Loucy (cell line): ENCODE data around the gene MSMB.
A peak's percentile ranks its signal among the peaks of the same experiment; 100 is the strongest.

Source experiments
- H2AFZ ChIP-seq: fragments of 200-600 bp; sonication (generic); 2 replicates; pipeline ENCODE4 v1.6.0; 2016; ENCODE audit warnings: antibody characterized with exemption, mild to moderate bottlenecking, low read length, moderate library complexity
- H3F3A ChIP-seq: fragments of 200-600 bp; 2 replicates; pipeline ENCODE4 v1.6.0; 2016; ENCODE audit warnings: antibody characterized with exemption, low read depth, mild to moderate bottlenecking
- H3K27me3 ChIP-seq: fragments of 200-600 bp; sonication (generic); 2 replicates; pipeline ENCODE4 v1.6.1; 2014; ENCODE audit warnings: low read length, mild to moderate bottlenecking; ENCODE audit not compliant: insufficient read depth, poor library complexity, severe bottlenecking
- H3K36me3 ChIP-seq: fragments of 200-600 bp; sonication (generic); 2 replicates; pipeline ENCODE4 v1.6.1; 2016; ENCODE audit warnings: low read length; ENCODE audit not compliant: insufficient read depth
- H3K4me1 ChIP-seq: fragments of 200-600 bp; sonication (generic); 2 replicates; pipeline ENCODE4 v1.5.1; 2014; ENCODE audit warnings: low read length, mild to moderate bottlenecking; ENCODE audit not compliant: insufficient read depth, poor library complexity, severe bottlenecking
- H3K4me2 ChIP-seq: fragments of 200-600 bp; sonication (generic); 2 replicates; pipeline ENCODE4 v1.6.0; 2014; ENCODE audit warnings: antibody characterized with exemption, low read length, low read depth, mild to moderate bottlenecking; ENCODE audit not compliant: poor library complexity, severe bottlenecking
- H3K4me3 ChIP-seq: fragments of 200-600 bp; sonication (generic); 2 replicates; pipeline ENCODE4 v1.5.1; 2014; ENCODE audit warnings: low read length, mild to moderate bottlenecking, mixed read lengths; ENCODE audit not compliant: poor library complexity, severe bottlenecking
- H3K79me2 ChIP-seq: fragments of 200-600 bp; sonication (generic); 2 replicates; pipeline ENCODE4 v1.6.1; 2014; ENCODE audit warnings: low read length; ENCODE audit not compliant: insufficient read depth
- H3K9ac ChIP-seq: fragments of 200-600 bp; sonication (generic); 2 replicates; pipeline ENCODE4 v1.6.0; 2014; ENCODE audit warnings: mild to moderate bottlenecking, low read depth, low read length, moderate library complexity; ENCODE audit not compliant: poor library complexity, severe bottlenecking
- H3K9me2 ChIP-seq: fragments of 200-600 bp; sonication (generic); replicated peaks from 2 replicates; pipeline ENCODE4 v1.6.1; 2016; ENCODE audit warnings: low read depth, low read length, mixed read lengths
- H3K9me3 ChIP-seq: fragments of 200-600 bp; sonication (generic); 2 replicates; pipeline ENCODE4 v1.6.1; 2014; ENCODE audit warnings: mild to moderate bottlenecking, antibody characterized with exemption, low read length, low read depth; ENCODE audit not compliant: insufficient read depth
- H4K20me1 ChIP-seq: fragments of 200-600 bp; sonication (generic); 2 replicates; pipeline ENCODE4 v1.6.0; 2014; ENCODE audit warnings: antibody characterized with exemption, low read length, mild to moderate bottlenecking; ENCODE audit not compliant: insufficient read depth, poor library complexity, severe bottlenecking
- CTCF ChIP-seq: fragments of 200-600 bp; sonication (generic); conservative IDR thresholded peaks from 2 replicates; pipeline ENCODE4 v1.5.1; 2014; ENCODE audit warnings: mild to moderate bottlenecking, antibody characterized with exemption, low read length
- EZH2phosphoT487 ChIP-seq: fragments of 200-600 bp; IDR thresholded peaks from 2 replicates; pipeline ENCODE4 v1.6.1; 2018; ENCODE audit warnings: antibody characterized with exemption, mild to moderate bottlenecking, moderate library complexity, borderline replicate concordance

The MSMB gene

GRCh38 chr10:46092524-46093081 is 46.5 kb upstream of the MSMB start:
- peaks cover 15% of the 10 kb centered on the region for H3K79me2 ChIP-seq
- H3K4me3 ChIP-seq, result peak overlapping the region; percentile 68
- peaks cover 82% of the 10 kb centered on the region for H3K4me1 ChIP-seq
- H3K27me3 ChIP-seq, result no peaks in the 10 kb centered on the region
- H4K20me1 ChIP-seq, result no peaks in the 10 kb centered on the region
- no peak overlapping the region; the same call in 1 of the 2 replicates for H2AFZ ChIP-seq
- H3F3A ChIP-seq, result no peaks in the 10 kb centered on the region; the same call in 1 of the 2 replicates
- H3K9me2 ChIP-seq, result no peaks in the 10 kb centered on the region
- H3K9me3 ChIP-seq, result no peaks in the 10 kb centered on the region
- H3K36me3 ChIP-seq, result no peaks in the 10 kb centered on the region
- peak overlapping the region; percentile 79 for H3K4me2 ChIP-seq
- H3K9ac ChIP-seq, result peak overlapping the region; percentile 79
- TF ChIP-seq EZH2phosphoT487 (no peak), CTCF (no peak)

GRCh38 chr10:46091828-46092523 is 45.9 kb upstream of the MSMB start:
- Histone ChIP-seq H3K4me1 (peaks cover 76% of the 10 kb centered on the region), H3K4me3 (peak overlapping the region; percentile 59), H3K9ac (peak overlapping the region; percentile 79), H3K36me3 (no peaks in the 10 kb centered on the region), H3K4me2 (peak overlapping the region; percentile 79), H3F3A (no peaks in the 10 kb centered on the region; the same call in 1 of the 2 replicates), H2AFZ (no peak overlapping the region; the same call in 1 of the 2 replicates), H3K9me3 (no peaks in the 10 kb centered on the region), H3K27me3 (no peaks in the 10 kb centered on the region), H3K9me2 (no peaks in the 10 kb centered on the region), H3K79me2 (peaks cover 15% of the 10 kb centered on the region), H4K20me1 (no peaks in the 10 kb centered on the region)
- TF ChIP-seq EZH2phosphoT487, result no peak
- no peak for TF ChIP-seq CTCF

DNA sequence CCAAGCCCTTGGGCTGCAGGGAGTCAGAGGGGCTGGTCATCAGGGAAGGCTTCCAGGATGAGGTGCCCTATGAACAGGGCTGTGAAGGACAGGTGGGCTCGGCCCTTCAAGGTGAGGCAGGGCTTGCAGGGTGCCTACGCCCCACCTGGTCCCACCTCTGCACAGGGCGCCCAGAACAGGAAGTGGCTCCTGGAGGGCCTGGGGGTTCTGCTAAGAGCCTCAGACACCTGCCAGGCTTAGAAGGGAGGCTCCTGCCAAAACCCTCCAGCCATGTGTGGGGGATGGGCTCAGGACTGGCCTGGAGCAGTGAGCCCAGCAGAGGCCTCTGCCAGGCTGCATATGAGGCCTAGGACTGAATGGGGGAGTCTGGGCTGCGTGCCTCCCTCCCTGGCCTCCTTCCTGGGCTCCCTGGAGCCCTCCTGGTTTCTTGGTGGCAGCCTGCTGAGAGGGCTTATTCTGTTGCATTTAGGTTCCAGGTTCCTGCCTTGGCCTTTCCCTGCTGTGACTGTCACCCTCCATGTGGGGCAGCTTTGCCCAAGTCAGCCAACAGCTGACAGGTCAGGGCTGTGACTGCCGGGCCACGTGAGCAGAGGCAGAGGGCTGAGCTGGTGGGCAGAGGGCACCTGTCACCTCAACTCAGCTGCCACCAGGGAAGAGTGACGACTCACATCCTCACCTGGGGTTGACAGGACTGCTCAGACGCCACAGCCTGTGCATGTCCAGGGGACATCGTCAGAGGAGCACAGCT is 45.2 kb upstream of the MSMB start:
- H3K4me2 ChIP-seq, result peak overlapping the region; percentile 79

More for the DNA sequence above, 45.2 kb upstream of the MSMB start:
- Histone ChIP-seq H3K9me3 (no peaks in the 10 kb centered on the region), H3K4me3 (peak overlapping the region; percentile 59), H3K27me3 (no peaks in the 10 kb centered on the region), H4K20me1 (no peaks in the 10 kb centered on the region), H3K9ac (peak overlapping the region; percentile 79), H3K36me3 (no peaks in the 10 kb centered on the region), H2AFZ (no peak overlapping the region), H3F3A (no peaks in the 10 kb centered on the region; the same call in 1 of the 2 replicates), H3K4me1 (peaks cover 70% of the 10 kb centered on the region), H3K79me2 (peaks cover 15% of the 10 kb centered on the region), H3K9me2 (no peaks in the 10 kb centered on the region)
- no peak for TF ChIP-seq EZH2phosphoT487
- peak; percentile 30; the same call in 1 of the 2 replicates for TF ChIP-seq CTCF
